Activated T-helper 1 cell treated with anti-CD3 and anti-CD28 coated beads, Interleukin-2, amount 50 U/mL, for 16 hours (primary cell): Measurements from ENCODE around the gene MICOS13.

ENCODE experiments used
- DNase-seq, 2 donors: peaks; one replicate each; pipeline ENCODE4 v3.0.0-alpha.2; 2020; ENCODE audit warnings: low read depth in 1 of 2, low spot score in 1 of 2

Gene MICOS13

DNA sequence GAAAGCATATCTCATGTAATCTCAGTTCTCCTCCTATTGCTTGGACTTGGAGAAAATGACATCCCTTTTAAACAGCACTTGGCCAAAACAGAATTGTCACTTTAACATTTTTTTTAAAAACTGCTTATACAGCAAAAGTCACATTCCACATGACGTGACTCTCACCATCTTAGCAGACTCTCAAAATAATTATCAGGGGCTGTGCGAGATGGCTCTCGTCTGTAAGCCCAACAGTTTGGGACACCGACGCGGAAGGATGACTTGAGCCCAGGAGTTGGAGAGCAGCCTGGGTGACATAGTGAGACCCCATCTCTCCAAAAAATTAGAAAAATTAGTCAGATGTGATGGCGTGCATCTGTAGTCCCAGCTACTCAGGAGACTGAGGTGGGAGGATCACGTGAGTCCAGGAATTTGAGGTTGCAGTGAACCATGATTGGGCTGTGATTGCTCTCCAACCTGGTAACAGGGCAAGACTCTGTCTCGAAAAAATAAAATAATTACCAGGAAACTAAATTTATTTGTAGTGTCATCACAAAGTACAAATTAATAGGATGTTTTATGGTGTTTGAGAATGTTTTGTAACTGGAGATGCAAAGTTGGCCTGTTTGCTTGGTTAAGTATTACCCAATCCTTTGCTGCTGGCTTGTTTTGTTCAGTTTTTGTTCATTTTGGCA, 48.6 kb downstream of the MICOS13 start:
- DNase-seq, result no peak

DNA sequence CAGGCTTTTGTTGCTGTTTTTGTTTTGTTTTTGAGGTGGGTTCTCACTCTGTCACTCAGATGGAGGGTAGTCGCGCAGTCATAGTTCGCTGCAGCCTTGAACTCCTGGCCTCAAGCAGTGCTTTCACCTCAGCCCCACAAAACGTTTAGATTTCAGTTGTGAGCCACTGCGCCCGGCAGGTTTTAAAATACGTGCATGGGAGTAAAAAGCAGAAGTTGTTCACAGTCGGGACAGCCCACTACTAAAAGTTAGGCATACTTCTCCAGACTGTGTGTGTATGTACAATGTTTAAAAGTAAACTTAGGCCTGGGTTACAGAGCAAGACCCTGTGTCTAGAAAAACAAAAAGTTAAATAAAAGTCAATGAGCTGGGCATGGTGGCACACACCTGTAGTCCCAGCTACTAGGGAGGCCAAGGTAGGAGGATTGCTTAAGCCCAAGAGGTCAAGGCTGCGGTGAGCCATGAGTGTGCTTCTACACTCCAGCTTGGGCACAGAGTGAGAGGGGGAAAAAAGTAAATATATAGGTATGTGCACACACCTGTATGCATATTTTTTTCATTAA, 51.3 kb downstream of the MICOS13 start:
- DNase-seq, result no peak

DNA sequence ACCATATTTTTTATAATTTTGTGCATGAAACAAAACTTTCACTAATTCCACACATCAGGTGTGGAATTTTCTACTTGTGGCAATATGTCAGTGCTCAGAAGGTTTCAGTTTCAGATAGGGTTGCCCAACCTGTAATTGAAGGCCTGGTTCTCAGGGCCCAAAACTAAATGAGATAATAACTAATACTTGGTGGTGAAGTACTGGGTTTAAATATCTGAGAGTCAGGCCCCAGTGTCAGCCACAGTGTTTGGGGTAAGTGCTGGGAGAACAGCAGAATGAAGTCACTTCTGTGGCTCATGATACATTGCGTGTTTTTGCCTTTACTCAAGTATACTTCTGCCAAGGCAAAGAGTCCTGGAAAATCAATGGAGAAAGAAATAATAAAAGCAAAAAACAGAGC, 51.9 kb downstream of the MICOS13 start:
- DNase-seq, result no peak
